GM19395 (cell line): ENCODE results near the gene CLDN5.

Experiments used
- ATAC-seq: cut with Tn5 transposase; IDR thresholded peaks from one replicate; pipeline ENCODE4 v1.9.1; 2021; ENCODE audit warnings: mild to moderate bottlenecking, moderate library complexity; ENCODE audit not compliant: unreplicated experiment

CLDN5 gene

GRCh38 chr22:19507534-19507861 lies 16.7 kb downstream of the CLDN5 start:
- no peak for ATAC-seq

- no peak for ATAC-seq
Measured at GRCh38 chr22:19506212-19506611, 18.0 kb downstream of the CLDN5 start.

- ATAC-seq: no peak
Measured at GRCh38 chr22:19505735-19506126, 18.5 kb downstream of the CLDN5 start.

- no peak for ATAC-seq
Measured at GRCh38 chr22:19504900-19505734, 19.1 kb downstream of the CLDN5 start.

GRCh38 chr22:19503869-19504268 lies 20.3 kb downstream of the CLDN5 start:
- no peak for ATAC-seq

GRCh38 chr22:19503367-19503766 lies 20.8 kb downstream of the CLDN5 start:
- no peak for ATAC-seq

- no peak for ATAC-seq
Measured at GRCh38 chr22:19501897-19502447, 22.2 kb downstream of the CLDN5 start.

- ATAC-seq: no peak
Measured at GRCh38 chr22:19499880-19500242, 24.3 kb downstream of the CLDN5 start.

GRCh38 chr22:19499236-19499879 lies 24.9 kb downstream of the CLDN5 start:
- no peak for ATAC-seq

- no peak for ATAC-seq
Measured at GRCh38 chr22:19498866-19499190, 25.4 kb downstream of the CLDN5 start.

- no peak for ATAC-seq
Measured at GRCh38 chr22:19498154-19498865, 25.9 kb downstream of the CLDN5 start.

GRCh38 chr22:19497245-19497644 lies 27.0 kb downstream of the CLDN5 start:
- no peak for ATAC-seq

GRCh38 chr22:19496324-19496630 lies 27.9 kb downstream of the CLDN5 start:
- ATAC-seq: no peak

GRCh38 chr22:19495562-19496323 lies 28.5 kb downstream of the CLDN5 start:
- ATAC-seq: no peak

GRCh38 chr22:19494676-19495173 lies 29.5 kb downstream of the CLDN5 start:
- ATAC-seq: no peak

GRCh38 chr22:19494001-19494560 lies 30.1 kb downstream of the CLDN5 start:
- no peak for ATAC-seq

GRCh38 chr22:19492504-19493174 lies 31.6 kb downstream of the CLDN5 start:
- no peak for ATAC-seq

- ATAC-seq: no peak
Measured at GRCh38 chr22:19490628-19491230, 33.5 kb downstream of the CLDN5 start.

- no peak for ATAC-seq
Measured at GRCh38 chr22:19488884-19489843, 35.0 kb downstream of the CLDN5 start.
